HG03175 (cell line): ENCODE measurements around the gene STXBP2.
"Not testable (repeated sequence)": the region's sequence is repeated elsewhere in the genome, so short reads cannot be mapped to it uniquely, and the experiment has no call there.

Experiments
- ATAC-seq: cut with Tn5 transposase; IDR thresholded peaks from one replicate; pipeline ENCODE4 v1.9.1; 2021; ENCODE audit warnings: mild to moderate bottlenecking, moderate library complexity; ENCODE audit not compliant: unreplicated experiment

STXBP2 gene

DNA sequence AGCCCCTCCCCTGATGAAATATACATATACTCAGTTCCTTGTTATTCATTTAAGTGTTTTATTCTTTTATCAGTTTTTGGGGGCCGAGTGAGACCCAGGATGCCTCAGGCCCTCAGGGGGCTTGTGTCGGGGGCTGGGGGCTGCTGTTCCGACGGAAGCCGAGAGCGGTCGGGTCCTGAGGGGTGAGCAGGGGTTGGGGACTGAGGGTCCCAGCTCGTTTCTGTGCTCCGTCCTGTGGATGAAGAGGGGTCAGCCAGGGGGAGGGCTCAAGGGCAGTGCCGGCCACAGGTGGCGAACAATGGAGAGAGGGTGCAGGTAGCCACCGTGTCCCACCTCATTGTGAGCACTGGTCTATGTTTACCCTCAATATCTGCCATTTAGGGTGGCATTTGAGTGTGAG is 5.3 kb upstream of the STXBP2 start:
- ATAC-seq = no peak

DNA sequence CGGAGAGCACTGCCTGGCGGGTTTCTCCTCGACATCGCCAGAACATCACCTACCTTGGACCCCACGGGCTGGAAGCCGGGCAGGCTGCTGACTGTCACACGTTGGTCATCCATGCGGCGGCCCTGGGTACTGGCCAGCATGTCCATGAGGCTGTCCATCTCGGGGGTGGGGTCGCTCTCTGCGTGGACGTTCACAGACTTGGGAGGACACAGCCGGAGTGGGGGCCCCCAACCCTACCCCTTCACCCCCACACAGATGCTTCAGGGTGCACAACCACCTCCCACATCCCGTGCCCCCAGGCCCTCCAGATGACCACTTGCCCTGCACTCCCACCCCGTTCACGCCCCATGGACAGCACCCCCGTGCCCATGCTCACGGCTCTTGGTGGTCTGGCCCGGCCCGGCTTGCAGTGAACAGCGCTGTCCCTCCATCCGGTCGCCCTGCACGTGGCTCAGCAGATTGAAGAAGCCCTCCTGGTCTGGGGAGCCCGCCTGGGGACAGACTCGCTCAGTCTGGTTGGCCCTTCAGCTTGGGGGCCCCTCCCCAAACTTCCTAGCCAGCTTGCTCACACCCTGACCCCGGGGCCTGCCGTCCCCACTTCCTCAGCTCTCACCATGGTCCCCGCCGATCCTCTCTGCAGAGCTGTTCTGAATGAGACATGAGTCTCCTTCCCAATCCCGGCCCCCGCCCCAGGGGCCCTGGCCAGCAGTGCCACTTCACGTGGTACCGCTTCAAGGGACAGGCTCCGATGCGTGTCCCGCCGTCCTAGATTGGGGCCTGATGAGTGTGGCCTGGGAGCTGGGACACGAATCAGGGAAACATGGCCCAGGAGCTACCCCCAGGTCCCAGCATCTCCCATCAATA is 4.3 kb upstream of the STXBP2 start:
- ATAC-seq = no peak

DNA sequence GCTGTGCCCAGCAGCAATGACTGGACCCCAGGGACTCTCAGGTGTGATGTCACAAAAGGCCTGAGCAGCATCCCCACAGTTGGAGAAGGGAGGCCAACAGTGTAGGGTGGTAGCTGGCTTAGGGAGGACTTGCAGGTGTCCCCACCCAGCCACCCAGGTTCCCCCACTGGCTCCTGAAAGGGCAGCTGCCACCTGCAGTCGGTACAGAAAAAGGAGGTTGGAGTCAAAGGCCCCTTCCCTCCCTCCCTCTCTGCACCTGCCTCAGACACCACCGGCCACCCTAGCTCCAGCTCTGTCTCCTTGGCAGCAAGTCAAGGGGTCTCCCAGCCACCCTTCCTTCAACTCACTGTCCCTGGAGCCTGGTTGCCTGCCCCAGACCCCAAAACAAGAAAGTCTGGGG is 3.2 kb upstream of the STXBP2 start, which contains the start of gene PCP2:
PCP2 (minus strand) TSS at position 22 of the 400 bp plus-strand sequence. CDS start 262 bp downstream, outside the sequence.
- ATAC-seq = no peak

DNA sequence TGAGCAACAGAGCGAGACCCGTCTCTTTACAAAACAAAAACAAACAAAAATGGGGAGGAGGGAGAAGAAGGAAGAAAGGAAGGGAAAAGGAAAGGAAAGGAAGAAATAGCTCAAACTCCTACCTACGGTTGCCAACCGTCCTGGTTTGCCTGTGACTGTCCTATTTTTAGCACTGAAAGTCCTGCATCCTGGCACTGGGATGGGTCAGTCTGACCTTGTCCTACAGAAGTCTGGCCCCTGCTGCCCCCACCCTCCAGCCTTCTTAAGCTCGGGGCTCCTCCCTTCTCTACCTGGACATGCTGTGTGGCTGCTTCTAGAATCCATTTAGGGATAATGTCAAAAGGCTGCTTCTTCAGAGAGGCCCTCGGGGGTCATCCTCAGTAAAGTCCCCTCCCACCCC is 1.2 kb upstream of the STXBP2 start:
- ATAC-seq = no peak

DNA sequence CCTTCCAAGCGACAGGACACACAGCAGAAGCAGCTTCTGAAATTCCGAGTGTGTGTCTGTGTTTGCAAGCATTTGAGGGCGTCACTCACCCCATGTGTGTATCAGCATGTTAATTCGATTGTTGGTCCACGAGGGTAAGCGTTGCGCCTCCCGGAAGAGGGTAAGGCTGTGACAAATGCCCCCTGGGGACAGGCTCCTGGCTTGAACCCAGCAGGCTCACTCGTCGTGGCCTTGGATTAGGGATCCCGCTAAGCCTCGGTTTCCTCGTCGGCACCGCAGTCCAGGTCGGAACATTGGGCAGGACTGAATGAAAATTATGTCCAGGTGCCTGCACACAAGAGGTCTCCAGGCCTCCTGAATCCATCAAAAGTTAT is 606 bp upstream of the STXBP2 start:
- ATAC-seq = no peak

DNA sequence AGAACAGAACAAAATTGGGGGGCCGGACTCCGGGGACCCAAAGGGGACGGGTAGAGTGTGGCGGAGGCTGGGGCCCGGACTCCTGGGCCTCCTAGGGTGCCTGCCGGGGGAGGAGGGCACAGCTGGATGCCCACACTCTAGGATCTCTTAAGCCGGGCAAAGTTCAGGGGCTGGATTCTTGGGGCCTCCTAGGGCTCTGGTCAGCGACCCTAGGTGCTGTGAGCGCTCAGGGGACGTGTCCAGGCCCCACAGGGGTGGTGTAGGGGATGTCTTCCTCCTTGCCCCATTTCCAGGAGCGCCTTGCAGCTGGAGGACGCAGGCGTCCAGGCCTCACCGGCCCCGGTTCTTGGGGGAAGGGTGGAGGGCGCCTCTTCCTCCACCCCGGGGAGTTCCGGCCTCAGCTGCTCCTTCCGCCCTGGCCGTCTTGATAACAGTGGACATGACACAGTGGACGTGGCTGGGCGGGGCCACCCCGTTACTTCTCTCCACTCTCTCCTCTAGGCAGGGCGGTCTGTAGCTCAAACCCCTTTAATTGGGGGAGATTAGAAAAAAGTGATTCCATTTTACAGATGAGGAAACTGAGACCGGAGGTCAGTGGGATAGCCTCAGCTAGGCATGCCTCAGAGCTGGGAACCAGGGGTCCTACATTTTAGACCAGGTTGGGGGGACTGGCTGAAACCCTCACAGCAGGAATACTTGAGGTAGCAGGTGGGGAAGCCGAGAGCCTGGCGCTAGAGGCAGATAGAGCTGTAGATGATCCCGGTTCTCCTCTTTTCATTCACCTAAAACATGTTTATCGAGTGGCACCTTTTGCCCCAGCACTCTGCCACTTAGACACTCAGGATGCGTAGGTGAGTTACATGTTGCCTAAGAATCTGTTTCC is 705 bp downstream of the STXBP2 start:
- peak; percentile 16 for ATAC-seq

DNA sequence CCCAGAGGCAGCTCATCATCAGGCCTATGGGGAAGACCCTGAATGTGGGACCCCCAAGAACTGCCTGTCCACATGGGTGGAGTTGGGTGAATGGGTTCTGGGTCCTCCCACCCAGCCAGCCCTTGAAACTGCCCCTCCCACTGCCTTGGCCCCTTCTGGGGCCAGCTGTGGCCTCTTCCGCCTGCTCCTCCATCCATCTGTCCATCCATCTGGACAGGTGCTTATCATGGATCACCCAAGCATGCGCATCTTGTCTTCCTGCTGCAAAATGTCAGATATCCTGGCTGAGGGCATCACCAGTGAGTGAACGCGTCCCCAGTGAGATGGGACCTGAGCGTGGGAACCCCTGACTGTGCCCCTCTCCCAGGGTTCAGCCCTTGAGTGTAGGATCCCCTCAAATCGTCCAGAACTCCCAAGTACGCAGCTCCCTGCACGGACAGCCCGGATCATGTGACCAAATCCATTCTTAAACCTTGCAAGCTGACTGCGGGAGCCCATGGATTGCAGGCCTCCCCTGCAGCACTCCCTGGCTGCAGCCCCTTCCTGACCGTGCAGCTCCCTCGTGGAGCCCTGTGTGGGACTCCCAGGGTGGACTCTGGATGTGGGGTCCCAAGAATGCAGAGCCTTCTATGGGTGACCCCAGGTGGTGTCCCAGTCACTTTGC is 2.0 kb downstream of the STXBP2 start:
- no peak for ATAC-seq

DNA sequence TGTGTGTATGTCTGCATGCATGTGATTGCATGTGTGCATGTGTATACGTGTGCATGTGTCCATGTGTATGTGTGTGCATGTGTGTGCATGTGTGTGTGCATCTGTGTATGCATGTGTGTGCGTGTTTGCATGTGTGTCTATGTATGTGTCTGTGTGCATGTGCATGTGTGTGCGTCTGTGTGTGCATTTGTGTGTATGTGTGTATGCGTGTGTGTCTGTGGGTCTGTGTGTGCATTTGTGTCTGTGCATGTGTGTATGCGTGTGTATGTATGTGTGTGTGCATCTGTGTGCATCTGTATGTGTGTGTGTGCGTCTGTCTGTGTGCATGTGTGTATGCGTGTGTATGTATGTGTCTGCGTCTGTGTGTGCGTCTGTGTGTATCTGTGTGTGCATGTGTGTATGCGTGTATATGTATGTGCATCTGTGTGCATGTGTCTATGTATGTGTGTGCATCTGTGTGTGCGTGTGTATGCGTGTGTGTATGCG is 3.0 kb downstream of the STXBP2 start:
- ATAC-seq = no peak

DNA sequence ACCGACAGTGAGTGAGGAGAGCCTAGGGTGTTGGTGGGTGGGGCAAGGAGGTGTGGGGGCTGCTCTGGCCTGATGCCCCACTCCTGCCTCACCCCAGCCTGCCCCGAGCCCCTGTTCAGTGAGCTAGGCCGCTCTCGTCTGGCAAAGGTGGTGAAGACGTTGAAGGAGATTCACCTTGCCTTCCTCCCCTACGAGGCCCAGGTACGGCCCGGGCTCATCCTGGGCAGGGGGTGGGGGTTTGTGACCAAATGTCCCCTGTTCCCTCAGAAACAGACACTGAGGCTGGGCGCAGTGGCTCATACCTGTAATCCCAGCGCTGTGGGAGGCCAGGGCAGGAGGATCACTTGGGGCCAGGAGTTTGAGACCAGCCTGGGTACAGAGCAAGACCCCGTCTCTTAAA is 3.9 kb downstream of the STXBP2 start:
- no peak for ATAC-seq

DNA sequence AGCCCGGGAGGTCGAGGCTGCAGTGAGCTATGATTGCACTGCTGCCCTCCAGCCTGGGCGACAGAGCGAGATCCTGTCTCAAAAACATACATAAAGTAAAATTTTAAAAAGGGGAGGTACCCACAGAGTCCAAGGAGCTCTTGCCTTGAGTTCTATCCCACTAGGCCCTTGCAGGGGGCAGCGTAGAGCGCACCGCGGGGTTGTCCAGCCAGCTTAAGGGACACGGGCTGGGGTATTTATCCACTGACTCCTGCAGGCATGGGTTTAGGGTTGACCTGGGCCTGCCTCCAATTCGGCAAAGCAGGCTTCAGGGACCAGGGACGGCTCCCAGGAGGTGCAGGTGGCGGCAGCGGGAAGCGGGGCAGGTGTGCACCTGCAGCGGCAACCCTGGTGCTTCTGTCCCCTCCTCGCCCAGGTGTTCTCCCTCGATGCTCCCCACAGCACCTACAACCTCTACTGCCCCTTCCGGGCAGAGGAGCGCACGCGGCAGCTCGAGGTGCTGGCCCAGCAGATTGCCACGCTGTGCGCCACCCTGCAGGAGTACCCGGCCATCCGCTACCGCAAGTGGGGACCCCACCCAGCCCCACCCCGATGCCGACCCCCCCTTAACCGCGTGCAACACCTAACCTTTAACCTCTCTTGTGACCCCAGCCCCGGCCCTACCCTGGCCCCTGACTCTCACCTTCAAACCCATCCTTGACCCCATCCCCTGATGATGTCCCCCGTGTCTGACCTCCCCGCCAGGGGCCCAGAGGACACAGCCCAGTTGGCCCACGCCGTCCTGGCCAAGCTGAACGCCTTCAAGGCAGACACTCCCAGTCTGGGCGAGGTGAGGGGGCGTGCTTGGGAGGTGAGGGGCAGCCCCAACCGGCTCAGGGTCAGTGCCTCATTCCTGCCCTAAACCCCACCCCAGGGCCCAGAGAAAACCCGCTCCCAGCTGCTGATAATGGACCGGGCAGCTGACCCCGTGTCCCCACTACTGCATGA is 4.7 kb downstream of the STXBP2 start:
- no peak for ATAC-seq

DNA sequence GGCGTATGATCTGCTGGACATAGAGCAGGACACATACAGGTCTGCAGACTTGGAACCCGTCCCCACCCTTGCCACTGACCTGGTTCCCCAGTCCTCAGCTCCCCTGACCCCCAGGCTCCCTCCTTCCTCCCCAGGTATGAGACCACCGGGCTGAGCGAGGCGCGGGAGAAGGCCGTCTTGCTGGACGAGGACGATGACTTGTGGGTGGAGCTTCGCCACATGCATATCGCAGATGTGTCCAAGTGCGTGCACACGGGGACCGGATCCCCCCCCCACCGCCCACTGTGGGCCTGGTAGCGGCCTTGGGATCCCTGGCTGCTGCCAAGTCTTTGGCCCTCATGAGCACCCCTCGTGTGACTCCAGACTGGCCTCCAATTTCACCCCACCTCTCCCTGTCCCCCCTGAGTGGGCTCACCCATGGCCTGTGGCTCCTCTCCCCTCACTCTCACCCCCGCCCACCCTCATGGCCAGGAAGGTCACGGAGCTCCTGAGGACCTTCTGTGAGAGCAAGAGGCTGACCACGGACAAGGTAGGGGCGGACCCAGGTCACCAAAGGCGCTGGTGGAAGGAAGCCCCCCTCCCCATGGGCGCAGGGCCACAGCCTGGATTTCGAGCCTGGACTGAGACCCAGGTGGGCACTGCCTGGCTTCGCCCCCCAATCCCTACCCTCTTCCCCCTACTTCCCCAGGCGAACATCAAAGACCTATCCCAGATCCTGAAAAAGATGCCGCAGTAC is 5.6 kb downstream of the STXBP2 start:
- ATAC-seq = no peak

DNA sequence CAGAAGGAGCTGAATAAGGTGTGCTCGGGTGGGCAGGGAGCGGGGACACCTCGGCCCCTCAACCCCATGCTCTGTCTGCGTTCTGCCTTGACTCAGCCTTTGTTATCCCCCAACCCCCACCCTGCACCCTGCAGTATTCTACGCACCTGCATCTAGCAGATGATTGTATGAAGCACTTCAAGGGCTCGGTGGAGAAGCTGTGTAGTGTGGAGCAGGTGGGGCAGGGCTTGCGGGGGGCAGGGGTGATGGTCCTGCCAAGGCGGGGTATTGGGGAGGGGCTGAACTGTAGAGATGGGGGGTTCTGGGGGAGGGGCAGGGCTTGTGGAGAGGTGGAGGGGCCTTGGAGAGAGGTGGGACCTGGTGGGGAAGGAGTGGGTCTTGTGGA is 6.1 kb downstream of the STXBP2 start:
- ATAC-seq = no peak

DNA sequence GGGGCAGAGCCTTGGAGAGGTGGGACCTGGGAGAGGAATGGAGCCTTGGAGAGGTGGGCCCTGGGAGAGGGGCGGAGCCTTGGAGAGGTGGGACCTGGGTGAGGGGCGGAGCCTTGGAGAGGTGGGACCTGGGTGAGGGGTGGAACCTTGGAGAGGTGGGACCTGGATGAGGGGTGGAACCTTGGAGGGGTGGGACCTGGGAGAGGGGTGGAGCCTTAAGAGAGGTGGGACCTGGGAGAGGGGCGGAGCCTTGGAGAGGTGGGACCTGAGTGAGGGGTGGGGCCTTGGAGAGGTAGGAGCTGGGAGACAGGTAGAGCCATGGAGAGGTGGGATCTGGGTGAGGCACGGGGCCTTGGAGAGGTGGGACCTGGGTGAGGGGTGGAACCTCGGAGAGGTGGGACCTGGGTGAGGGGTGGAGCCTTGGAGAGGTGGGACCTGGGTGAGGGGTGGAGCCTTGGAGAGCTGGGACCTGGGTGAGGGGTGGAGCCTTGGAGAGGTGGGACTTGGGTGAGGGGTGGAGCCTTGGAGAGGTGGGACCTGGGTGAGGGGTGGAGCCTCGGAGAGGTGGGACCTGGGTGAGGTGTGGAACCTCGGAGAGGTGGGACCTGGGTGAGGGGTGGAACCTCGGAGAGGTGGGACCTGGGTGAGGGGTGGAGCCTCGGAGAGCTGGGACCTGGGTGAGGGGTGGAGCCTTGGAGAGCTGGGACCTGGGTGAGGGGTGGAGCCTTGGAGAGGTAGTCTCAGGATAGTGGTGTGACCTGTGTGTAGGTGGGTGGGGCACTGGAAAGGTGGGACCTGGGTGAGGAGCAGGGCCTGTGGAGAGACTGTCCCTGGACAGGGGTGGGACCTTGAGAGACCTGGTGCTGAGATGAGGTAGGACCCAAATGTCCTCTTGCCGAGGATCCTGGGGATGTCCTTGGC is 7.0 kb downstream of the STXBP2 start:
- not testable (repeated sequence) for ATAC-seq

DNA sequence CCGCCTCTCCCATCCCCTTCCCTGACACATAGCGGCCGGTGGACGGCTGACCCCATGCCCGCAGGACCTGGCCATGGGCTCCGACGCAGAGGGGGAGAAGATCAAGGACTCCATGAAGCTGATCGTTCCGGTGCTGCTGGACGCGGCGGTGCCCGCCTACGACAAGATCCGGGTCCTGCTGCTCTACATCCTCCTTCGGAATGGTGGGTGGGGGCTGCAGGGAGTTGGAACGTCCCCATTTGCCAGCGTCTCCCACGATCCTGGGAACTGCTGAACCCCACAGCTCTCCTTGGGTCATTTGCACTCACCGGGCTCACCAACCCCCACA is 7.6 kb downstream of the STXBP2 start:
- no peak for ATAC-seq

DNA sequence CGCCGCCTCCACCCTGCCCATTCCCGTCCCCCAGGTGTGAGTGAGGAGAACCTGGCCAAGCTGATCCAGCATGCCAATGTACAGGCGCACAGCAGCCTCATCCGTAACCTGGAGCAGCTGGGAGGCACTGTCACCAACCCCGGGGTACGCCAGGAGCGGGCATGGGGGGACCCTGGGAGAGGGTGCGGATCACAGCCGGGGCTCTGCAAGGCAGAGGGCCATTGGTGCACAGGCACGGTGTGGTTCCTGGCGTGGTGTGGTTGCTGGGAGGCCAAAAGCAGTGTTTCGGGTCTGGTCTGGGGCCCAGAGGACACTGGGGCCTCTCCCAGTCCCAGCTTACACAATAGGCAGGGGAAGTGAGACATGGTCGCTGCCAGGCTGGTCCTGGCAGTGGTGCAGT is 8.3 kb downstream of the STXBP2 start:
- ATAC-seq = no peak

DNA sequence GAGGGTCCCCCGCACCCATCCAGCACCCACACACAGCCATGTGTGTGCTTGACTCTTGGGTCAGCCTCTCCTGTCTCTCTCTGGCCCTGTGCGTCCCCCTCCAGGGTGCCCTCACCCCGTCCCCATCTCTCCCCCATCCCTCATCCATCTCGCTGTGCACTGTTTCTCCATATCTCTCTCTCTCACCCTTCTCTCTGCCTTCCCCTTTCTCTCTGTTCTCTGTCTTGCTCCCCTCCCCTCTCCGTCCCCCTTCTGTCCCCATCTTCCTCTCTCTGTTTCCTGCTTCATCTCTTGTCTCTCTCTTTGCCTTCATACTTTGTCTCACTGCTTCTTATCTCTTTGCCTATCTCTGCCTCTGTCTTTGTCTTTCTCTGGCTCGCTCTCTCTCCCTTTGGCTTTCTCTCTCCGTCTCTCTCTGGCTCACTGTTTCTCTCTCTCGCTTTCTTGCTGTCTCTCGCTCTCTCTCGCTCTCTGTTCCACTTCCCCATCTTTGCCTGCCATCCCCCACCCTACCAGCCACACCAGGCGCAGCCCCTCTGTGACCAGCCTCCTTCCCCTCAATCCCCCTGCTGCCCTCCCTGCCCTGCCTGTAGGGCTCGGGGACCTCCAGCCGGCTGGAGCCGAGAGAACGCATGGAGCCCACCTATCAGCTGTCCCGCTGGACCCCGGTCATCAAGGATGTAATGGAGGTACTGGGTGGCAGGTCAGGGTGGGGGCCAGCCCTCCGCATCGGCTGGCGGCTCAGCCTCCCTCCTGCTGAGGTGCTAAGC is 8.9 kb downstream of the STXBP2 start:
- ATAC-seq = no peak

DNA sequence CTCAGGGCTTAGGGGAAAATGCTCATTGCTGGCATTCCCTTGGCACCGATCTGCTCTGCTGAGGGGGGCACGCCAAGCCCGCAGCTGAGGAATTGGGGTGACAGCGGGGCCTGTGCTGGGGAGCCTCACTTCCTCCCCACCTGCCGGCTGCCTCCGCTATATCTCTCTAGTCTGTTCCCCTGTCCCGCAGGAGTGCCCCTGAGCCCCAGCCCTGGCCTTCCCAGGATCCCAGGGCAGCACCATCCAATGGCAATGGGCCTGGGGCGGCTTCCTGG is 9.5 kb downstream of the STXBP2 start:
- no peak for ATAC-seq

DNA sequence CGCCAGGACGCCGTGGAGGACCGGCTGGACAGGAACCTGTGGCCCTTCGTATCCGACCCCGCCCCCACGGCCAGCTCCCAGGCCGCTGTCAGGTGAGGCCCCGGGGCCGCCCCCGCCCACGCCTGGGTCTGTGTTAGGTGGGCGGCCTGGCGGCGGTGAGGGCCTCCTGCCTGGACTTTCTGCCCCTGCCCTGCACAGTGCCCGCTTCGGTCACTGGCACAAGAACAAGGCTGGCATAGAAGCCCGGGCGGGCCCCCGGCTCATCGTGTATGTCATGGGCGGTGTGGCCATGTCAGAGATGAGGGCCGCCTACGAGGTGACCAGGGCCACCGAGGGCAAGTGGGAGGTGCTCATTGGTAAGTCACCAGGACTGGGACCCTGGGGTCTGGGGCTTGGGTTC is 10.2 kb downstream of the STXBP2 start:
- ATAC-seq = no peak
